ENCODE data around the gene USB1.

- TF ChIP-seq POLR2A (IDR thresholded peaks at IDR 0.05) = no peak
- TF ChIP-seq CTCF (IDR thresholded peaks at IDR 0.05) = no peak
Observed at GRCh38 chr16:58024486-58025350, 23.5 kb downstream of the USB1 start.

All from breast epithelium (tissue), 3 donors.